DMS153 (cell line): ENCODE data around the gene SHROOM1.

Experiments
- DNase-seq: peaks from one replicate; lab custom pipeline; 2025; lab: John Stamatoyannopoulos, UW

The SHROOM1 gene

DNA sequence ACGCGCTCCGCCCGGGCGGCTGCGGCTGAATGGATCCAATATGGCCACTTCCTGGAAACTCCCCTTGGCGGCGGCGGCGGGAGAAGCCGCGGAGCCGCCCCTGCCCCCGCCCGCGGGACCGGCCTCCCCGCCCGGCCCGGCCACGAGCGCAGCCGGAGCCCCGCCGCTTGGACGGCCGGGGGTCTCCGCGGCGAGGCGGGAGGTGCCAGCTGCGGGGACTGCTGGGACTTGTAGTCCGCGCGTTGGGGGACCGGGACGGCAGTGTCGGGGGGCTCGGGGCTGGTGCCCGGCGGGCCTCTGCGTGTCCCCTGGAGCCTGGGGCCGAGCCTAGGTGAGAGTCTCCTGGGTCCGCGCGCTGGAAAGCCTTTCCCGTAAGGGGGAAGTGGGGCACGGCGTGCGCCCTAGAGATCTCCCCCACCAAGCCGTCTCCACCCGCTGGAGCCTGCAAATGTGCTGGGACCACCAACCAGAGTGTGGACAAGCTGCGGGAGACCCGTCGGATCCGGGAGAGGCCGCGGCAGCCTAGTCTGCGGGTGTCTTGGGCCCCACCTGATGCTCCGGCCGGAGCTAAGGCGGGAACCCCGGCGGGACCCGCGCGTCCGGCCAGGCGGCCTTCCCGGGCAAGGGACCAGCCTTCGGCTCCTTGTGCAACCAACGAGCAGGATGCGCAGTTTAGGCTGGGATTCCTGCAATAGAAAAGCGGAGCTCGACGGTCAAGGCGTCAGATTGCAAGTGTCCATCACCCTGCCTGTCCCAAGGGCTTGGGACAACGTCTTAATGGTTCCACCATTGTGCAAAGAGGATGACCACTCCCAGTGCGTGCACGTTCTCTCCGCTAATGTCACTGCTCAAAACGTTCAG, 53.0 kb downstream of the SHROOM1 start, which contains the start of gene SEPTIN8:
SEPTIN8 (minus strand) TSS at position 31 of the 861 bp plus-strand sequence. CDS start 102 bp downstream, outside the sequence.
- no peak for DNase-seq

DNA sequence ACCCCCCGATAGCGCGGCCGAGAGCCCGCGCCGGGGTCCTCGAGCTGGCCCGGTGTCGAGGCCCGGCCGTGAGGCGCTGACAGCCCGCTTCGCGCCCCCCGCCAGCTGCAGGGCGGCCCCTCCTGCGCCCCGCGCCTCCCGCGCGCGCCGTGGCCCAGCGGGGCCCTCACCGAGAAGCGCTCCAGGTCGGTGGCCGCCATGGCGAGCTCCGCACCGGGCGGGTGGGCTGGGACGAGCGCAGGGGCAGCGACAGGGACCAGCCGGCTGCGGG, 53.6 kb downstream of the SHROOM1 start:
- no peak for DNase-seq

DNA sequence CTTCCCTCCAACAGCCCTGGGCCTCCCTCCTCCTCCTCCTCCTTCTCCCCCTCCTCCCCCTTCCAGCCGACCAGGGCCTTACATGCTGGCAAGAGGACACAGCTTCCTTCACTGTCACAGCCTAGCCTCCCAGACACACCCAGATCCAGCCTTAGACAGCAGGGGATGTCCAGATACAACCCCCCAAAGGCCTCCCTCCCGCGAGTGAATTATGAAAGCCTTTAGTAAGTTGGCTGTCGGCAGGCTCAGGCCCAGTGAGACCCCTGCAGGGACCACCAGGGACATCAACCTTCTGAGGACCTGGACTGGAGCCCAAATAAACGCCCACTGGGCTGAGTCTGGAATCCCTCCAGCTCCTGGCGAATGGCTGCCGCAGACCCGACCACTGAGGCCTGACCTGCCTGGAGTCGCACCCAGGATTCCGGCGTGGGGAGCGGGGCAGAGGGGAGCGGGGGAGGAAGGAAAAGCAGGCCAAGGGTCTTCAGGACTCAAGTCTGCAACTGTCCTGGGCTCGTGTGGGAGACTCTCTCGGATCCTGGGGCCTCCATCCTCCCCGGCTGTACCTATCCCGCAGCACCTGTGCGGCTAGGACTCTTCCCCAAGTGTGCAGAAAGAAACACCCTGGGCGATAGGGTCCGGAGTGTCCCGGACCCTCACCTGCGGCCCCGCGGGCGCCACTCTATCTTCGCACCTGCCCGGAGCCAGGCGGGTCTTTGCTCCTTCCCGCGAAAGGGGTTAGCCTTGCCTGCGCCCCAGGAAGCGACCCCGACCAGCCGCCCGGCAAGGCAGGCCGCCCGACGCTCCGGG, 54.1 kb downstream of the SHROOM1 start:
- DNase-seq: no peak

DNA sequence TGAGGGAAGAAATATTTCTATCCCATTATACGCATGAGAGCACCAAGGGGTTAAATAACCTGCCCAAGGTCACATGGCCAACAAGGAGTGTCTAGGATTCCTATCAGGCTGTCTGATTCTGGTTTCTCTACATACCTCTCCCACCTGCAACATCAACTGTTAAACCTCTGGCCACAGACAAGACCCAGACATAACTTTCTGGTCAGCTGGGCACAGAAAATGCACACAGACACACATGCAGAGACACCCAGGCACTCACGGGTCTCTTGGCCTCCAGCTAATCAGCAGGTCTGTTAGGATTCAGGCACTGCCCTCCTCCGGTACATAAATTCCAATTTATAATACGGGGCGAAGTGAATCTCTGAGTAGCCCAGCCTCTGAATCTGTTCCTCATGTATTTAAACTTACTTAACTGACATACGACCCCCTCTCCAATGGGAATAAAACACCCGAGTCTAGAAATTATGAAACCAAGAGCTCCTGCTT, 54.9 kb downstream of the SHROOM1 start:
- no peak for DNase-seq

DNA sequence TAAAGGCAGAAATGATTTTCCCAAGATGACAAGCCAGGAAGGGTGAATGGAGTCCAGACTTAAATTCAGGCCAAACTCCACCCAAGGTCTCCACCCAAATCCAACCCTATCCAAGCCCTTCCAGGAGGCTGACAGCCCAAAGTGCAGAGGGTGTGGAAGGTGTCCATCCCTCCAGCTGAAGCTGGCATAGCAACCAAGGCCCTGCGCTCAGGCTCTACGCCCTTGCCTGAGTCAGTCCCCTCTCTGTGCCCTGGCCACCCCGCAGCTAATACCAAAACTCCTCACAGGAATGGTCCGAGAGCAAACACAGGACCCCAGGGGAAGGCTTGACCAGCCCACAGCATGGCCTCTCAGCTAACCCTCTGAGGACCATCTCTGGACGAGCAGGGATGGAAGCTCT, 55.6 kb downstream of the SHROOM1 start:
- DNase-seq: no peak

DNA sequence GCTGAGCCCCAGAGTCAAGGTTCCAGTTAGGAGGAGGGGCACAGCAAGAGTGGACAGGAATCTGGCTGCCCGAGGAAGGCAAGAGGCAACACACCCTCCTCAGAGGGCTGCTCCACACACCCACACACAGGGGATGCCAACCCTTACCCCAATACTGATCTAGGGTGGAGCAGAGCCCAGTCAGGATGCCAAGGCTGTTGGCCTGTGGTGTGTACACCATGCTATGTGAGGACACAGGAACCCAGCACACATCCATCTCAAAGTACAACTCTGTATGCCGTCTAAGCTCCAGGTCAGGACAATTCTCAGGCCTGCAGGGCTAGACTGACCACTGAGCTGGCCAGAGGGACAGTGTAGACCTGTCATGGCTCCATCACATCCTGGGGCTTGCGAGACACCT, 56.0 kb downstream of the SHROOM1 start:
- no peak for DNase-seq

DNA sequence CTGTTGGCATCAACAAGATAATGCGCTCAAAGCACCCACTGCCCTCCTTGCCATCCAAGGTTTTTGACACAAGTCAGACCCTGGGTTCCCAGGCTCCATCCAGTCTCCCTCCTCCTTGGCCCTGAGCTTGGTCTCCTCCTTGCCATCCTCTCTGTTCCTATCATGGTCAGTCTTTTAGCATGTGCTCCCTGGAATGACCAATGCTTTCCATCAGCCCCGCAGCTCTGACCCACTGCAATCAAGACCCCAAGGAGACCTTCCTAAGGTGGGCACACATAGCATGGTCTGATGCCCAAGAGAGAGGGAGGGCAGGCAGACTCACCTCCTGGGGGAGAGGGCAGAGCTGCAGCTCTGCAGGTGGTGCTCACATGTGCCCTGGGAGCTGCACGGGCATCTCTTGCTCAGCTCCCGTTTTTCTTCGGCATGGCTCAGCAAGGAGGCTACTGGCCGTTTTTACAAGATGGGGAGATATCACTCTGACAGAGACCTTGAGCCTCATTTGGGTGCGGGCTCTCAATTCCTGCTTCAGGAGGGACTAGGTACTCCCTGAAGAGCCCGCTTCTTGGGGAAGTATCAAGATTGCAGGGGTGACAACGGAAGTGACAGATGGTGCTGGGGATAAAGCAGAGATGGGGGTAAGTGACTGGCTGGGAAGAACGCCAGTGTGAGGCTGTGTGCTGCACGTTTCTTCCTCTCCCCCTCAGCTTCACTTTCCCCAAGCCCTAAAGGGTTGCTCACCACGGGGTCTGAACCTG, 56.7 kb downstream of the SHROOM1 start:
- DNase-seq: no peak

DNA sequence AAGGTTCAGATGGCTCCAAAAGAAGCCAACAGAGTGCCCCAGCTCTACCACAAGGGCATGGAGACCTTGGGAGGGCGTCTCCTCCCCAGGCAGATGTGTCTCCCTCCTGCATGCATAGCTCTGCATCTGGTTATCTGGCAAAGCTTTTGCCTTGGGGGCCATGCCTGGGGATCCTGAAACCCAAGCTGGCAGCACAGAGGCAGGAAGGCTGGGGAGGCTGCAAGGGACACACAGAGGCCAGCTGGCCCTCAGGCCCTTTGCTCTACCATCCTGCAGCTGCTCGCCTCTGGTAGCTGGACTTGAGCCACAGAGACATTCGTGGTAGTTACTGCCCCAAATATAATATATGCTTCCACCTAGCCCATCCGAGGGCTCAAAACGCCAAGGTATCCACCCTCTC, 57.3 kb downstream of the SHROOM1 start:
- DNase-seq: no peak

DNA sequence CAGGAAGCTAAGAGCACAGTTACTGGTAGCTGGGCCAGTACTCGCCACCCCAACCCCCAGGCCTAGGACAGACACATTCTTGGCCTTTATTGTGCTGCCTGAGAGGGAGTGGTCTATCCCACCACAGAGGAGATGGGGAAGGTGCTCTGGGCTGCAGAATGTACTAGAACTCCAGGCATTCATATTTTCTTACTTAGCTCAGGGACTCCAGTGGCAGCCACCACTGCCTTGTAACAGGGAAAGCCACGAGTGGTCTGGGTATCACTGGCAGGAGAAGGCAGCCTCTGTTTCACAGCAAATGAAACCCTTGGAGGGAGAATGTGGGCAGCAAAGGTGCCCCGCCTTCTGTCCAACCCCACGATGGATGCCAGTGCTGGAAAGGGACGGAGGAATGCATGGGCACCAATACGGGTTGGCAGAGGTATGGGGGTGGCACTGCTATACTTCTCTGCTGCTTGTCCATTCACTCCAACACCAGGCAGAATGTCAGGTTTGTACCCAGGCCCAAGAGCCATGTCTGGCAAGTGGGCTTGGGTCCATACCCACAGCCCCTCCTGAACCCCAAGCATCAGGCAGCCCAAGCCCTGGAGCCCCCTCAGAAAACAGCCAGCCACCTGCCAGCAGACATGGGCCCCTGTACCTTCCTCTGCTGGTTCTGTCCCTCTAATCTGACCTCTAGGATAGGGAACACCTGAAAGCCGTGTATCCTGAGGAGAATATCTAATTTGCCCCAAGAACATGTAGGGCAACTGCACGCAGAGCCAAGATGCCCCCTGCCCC, 58.0 kb downstream of the SHROOM1 start:
- no peak for DNase-seq
